Head of caudate nucleus (tissue), 42 donors: ENCODE data around the gene L3MBTL4.
"Not testable (repeated sequence)": the region's sequence is repeated elsewhere in the genome, so short reads cannot be mapped to it uniquely, and the experiment has no call there.

Source experiments
- DNase-seq, 42 donors: peaks; one replicate each; pipeline versions ENCODE4 v3.0.0 to v3.0.0-alpha.2; 2020 to 2021; ENCODE audit warnings: mixed read lengths in 7 of 42
- intact Hi-C: fragments of 100-400 bp; cut with DNase I; formaldehyde crosslinking; loops from one replicate; pipeline ENCODE4 v1.15.0; 2022

The L3MBTL4 gene

DNA sequence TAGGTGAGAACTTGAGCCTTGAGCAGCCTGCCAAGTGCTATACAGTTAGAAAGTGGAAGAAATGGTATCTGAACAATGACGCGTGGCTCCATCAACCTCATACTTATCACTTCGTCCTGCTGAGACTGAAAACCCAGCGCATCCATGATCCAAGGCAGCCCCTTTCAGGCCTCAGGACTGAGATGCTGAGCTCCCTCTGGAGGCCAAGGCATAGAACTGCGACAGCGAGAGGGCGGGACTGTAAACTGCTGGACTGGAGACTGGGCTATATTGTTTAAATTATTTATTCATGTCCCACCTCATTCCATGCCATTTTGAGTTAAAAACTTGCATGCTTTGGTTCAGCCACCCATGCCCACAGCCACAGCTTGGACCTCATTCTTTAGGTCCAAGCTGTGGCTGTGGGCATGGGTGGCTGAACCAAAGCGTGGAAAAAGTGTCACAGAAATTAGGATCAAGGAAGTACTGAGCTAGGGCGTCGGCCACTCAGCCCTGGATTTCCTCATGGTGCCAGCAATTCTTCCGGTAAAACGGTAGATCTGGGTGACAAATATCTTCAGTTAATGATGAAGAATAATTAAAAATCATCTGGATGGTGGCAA is 195.5 kb downstream of the L3MBTL4 start:
- peak in 23 of 42 donors; percentile 9 to 73 (median 30) for DNase-seq

DNA sequence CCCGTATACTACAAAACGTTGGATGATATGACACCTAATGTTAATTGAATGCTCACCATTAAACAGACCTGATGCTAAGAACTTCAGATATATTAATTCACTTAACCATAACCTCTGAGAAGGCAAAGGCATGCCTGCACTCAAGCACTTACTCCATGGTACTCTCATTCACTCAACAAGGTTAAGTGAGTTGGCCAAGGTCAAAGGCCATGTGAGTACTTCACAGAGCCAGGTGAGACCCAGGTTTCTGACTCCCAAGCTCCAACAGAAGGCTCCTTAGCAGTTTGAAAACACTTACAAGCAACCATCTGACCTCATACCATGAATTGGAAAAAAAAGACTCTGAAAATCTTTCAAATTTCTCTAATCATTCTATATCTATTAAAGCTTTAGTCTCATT is 198.8 kb downstream of the L3MBTL4 start:
- DNase-seq = no peak
- intact Hi-C loops = no loop called here

More for the DNA sequence above, 195.5 kb downstream of the L3MBTL4 start:
- intact Hi-C loops = no loop called here

DNA sequence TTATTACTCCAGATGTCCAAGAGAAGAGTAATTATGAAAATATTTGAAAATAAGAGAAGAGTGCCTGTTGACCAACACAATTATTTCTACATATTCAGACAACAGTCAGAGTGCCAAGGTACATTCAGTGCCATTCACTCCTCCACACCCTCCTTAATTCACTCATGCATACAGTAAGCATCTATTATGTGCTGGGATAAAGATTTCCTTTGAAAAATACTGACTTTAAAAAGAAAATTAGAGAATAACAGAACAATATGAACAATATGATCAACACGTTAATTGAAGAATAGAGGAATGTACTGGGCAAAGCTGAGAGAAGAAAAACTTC is 203.6 kb downstream of the L3MBTL4 start:
- no peak for DNase-seq
- intact Hi-C loops = no loop called here

DNA sequence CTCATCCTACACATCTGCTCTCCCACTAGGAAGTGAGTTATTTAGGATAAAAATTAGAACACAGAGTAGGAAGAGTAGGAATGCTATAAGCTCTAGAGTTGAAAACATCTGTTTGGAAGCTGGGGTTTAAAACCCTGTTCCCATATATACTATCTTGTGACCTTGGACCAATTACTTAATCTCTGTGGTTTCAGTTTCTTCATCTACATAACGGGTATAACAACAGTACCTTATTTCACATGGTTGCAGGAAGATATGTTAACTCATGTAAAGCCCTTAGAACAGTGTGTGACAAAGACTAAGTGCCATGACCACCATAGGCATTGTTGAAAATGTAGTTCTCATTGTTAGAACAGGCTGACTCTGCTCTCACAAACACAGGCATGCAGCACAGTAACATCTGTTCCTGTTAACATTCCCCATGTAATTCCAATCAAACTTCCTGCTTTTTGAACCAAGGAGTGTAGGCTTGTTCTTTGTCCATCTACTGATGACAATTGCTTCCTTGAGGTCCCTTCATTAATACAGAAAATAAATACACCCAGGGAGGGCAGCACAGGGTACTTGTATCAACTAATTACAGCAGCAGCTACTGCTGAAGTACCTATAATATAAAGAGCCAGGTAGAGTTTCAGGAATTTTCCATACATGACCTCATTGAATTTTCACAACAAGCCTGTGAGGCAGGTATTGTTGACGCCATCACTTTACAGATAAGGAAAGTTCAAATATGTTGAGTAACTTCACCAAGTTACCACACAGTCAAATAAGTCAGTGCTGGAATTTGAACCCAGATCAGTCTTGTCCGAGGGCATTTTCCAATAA is 204.2 kb downstream of the L3MBTL4 start:
- no peak for DNase-seq
- intact Hi-C loops = no loop called here

DNA sequence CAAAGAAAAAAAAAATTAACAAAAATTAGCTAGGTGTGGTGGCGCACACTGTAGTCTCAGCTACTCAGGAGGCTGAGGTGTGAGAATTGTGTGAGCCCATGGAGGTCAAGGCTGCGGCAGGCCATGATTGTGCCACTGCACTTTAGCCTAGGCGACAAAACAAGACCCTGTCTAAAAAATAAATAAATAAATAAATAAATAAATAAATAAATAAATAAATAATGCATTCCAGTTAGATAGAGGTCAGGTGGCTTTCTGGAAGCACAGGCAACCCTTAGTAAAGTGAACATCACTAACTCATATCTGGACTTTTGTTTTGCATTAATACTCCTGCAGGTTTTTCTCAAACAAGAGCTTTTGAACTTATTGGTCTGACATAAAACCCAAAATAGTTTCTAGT is 206.8 kb downstream of the L3MBTL4 start:
- intact Hi-C loops = no loop called here
- no peak for DNase-seq

DNA sequence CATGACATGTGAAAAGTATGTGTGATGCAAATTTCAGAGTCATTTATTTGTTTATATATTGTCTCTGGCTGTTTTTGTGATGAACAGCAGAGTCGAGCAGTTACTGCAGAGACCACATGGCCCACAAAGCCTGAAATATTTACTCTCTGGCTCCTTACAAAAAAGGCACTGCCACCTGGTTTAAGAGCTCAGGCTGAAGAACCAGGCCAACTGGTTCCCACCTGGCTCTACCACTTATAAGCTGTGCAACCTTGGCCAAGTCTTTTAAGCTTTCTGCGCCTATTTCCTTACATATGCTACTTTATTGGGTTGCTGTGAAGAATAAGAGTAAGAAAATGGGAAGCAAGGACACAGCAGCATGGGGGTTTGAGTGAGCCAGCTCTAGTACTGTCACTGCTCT is 207.6 kb downstream of the L3MBTL4 start:
- intact Hi-C loops = no loop called here
- no peak for DNase-seq

DNA sequence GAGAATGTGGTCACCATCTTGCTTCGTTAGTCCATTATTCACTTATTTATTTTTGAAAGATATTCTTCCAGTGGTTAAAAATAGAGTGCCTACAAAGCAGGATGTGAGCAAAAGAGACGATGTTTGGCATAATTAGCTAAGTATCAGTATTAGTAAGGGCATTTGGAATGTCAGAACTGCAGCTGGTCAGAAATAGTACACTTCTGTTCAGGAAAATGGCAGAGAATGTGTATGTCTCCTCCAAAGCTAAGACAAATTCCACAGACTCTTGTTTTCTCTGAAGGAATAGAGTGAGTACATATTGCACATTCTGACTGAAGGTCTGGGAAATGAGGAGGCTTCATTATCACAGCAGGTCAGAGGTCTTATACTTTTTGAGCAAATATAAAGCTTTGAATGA is 209.0 kb downstream of the L3MBTL4 start:
- no peak for DNase-seq
- intact Hi-C loops = no loop called here

DNA sequence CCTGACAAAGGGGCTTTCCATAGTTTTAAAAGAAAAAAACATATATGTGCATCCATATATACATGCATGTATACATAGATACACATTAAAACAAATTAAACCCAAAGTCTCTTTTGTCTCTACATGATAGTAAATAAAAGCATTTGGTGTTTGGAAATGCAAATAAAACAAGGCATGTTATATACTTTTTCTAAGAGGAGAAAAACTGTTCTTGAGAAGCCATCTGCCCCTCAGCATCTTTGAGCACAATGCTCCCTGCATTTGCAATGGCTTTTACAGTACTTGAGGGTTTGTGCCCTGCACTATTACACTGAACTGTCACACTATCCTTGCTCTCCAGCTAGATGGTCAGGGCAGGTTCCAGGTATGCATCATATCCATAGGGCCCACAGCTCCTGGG is 210.2 kb downstream of the L3MBTL4 start:
- no peak for DNase-seq
- intact Hi-C loops = no loop called here

DNA sequence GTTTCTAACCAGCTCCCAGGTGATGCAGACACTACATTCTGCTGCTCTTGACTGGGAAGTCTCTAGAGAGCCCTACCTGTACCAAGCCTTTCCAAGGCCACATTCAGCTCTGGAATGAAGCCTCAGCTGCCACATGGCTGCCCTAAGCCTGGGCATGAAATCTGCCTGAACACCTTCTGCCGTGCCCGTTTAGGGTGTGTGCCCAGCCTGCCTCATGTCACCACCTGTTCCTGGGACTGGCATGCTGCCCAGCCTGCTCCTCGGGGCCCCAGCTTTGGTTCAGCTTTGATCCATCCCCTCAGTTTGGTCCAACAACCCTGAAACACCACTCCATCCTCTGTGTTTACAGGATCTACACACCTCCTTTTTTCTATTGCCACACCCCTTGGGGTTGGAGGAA is 210.9 kb downstream of the L3MBTL4 start:
- intact Hi-C loops = no loop called here
- no peak for DNase-seq

DNA sequence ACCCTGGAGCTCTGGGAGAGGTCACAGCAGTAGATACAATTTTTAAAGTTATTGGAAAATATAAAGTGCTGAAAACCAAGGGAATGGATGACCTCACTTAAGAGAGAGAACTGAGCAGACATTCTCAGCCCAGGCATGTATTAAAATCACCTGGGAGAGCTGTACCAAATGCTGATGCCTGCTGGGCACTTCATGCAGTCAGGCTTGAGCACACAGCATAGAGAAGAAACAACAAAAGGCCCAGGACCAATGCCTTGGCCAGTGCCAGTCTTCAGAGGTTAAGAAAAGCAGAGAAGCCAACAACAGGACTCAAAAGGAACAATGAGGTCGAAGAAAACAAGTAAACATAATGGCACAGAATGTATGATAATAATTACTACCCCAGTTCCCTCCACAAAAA is 211.8 kb downstream of the L3MBTL4 start:
- DNase-seq = no peak
- intact Hi-C loops = no loop called here

DNA sequence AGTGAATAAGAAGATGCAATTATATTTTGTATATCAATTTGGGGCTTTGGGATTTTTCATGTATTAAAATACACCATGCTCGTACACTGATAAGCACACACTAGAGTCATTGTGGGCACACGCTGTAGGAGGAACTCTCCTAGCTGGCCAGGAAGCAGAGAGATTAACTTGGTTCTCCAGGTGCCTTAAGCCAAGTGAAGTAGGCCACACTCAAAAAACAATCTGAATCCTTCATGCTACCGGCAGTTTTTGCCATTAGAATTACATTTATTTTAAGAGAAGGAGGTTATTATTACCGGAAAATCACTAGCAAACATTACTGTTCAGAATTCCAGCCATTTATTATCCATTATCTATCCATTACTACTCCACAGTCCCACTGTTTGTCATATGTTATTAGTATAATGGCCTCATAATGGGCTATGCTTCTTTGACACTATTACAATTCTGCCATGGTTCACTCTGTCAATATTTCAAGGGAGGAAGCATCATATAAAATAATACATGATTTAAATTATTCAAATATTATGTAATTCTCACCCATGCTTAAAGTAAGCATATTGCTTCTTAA is 214.4 kb downstream of the L3MBTL4 start:
- DNase-seq = no peak
- intact Hi-C loops = no loop called here

DNA sequence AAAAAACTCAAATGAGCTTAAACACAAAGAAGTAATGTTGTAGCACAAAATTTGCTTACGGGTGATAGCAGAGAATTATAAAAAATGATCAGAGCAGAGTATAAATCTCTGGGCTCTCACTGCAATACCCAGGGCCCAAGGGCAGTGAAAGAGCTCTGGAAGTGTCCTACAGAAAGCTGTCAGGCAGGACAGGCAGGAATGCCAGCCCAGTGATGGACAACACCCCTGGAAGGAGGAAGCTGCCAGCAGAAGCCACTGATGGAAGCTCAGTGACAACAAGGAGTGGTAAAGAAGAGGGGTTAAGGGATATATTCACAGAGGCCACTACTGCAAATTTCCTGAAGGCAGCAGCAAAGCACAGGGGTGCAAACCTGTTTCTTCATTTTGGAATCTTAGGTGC is 214.9 kb downstream of the L3MBTL4 start:
- intact Hi-C loops = no loop called here
- no peak for DNase-seq

DNA sequence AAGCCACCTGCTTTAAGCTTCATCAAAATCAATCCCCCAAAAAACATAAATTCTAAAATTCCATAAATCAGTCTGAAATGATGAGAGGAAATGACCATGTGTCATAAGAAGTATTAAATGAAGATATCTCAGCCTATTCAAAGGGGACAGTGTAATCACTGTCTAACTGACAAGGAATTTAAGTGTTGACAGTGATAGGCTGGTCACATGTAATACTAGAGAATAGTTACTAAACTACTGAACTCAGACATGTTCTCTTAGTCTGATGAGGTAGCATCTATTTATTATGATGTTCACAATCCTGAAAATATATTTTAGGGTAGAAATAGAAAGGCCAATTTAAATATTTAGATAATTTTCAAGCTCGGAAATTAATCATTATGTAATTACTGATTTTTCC is 216.1 kb downstream of the L3MBTL4 start:
- intact Hi-C loops = no loop called here
- no peak for DNase-seq

DNA sequence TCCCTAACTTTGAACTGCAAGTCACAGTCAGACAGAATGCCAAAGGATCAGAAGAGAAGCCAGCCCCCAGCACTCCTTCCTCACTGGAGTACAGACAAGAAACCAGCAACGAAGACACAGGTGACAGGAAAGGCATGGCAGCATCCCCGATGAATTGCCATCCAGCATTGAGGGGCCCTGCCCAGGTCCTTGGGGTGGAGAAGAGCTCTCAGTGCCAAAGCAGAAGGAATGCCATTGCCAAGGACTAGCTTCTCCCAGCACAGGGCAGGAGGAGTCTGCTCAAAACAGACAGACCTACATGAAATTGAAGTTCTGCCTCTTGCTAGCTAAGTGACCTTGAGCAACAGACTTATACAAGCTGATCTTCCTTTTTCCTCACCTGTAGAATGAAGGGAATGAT is 220.1 kb downstream of the L3MBTL4 start:
- no peak for DNase-seq
- intact Hi-C loops = no loop called here

DNA sequence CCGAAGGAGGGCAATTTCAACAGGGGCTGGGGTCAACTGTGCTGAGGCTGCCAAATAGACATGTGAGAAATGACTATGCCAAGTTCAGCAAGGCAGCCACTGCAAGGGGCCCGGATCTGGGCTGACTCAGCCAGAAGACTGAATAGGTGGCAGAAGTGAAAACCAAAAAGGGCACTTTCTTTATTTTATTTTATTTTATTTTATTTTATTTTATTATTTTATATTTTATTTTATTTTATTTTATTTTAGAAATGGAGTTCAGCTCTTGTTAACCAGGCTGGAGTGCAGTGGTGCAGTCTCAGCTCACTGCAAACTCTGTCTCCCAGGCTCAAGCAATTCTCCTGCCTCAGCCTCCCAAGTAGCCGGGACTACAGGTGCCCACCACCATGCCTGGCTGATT is 228.9 kb downstream of the L3MBTL4 start:
- DNase-seq, intact Hi-C loops: not testable (repeated sequence)

DNA sequence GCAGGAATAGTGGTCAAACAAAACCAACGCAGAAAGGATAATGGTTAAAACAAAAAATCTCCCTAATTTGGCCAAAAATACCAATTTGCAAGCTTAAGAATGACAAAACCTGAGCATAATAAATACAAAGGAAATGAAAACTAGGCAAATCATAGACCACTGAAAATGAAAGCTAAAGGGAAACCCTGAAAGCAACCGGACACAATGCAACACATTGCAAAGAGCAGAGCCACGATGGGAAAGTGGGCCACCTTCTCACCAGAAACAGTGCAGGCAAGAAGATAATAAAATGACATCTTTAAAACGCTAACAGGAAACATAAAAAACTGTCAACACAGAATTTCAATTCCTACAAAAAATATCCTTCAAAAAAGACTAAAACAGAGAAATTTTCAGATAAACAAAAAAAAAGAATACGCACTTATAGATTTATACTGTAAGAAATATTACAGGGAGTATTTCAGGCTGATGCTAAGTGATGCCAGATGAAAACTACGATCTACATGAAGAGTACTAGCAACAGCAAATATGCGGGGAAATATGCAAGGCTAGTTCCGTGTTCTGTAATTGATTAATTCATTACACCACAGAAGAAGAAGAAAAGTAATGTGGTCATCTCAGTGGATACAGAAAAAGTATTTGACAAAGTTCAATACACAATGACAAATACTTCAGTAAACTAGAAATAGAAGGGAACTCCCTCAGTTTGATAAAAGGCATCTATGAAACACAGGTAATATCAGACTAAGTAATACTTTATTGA is 239.5 kb downstream of the L3MBTL4 start:
- intact Hi-C loops = no loop called here
- no peak for DNase-seq

DNA sequence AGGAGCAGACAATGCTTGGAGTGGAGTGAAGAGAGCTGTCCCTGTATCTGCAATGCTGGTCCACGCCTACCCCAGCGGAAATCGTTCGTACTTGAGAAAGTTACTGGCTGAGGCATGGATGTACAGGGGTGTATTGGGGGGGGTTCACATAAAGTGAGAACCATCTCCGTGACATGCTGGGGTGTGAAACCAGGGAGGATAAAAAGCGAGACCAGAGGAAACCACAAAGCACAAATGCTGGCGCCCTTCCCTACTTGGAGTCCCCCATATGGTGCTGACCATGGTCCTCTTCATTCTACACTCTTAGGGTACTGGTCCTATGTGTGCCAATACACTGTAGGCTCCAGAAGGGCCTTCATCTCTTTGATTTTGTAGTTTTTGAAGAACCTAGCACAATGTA is 244.1 kb downstream of the L3MBTL4 start:
- intact Hi-C loops = no loop called here
- DNase-seq = no peak

DNA sequence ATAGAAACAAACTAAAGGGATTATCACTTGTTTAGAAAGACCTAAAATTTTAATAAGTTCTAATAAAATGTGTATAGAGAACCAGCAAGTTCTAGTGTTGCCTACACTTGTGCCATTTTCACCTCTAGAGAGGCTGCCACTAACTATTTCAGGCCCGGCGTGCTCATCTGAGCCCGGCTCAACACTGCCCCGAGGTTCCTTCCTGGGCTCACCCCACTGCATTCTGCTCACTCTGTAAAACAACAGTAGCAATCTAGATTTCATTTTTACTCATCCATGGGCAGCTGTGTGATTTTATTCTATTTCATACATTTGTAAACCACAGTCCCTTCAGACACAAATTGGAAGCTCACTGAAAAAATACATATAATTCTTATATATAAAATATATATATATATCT is 253.2 kb downstream of the L3MBTL4 start:
- intact Hi-C loops = no loop called here
- no peak for DNase-seq

DNA sequence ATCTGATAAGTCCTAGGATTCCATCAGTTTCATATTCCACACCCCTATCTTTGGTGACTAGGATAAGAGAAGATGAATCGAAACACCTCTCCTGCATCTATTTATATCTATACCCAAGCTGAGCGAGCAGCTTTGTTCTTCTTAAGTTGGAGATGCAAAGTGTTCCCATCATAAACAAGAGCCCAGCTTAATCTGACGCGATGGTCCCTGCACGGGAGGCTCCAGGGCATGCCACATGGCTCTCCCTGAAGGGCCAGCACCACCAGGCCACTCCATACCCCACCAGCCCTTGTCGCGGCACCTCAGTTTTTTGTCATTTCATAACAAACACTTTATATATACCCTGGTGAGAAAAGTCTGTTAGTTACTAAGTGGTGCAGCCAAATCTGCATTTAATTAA is 255.3 kb downstream of the L3MBTL4 start:
- no peak for DNase-seq
- intact Hi-C loops = no loop called here

DNA sequence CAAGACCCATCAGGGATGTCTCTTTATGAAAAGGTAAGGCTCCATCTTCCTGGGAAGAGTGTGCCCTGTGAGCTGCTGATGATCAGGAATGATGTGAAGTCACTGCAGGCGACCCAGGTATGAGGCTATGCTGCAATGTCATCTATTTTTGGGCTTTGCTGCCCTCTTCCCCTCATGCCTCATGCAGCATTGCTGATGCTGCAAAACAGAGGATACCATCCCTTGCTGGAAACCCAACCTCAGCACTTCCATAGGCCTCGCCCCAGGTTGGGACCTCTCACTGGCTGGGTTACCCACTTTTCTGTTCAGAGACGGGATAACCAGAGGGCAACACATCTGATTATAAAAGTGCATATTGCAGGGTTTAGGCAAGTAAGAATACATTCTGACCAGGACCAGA is 255.8 kb downstream of the L3MBTL4 start:
- no peak for DNase-seq
- intact Hi-C loops = no loop called here
